ENCODE data around the gene SYS1.

The SYS1 gene

GRCh38 chr20:45343532-45344167 is 19.3 kb upstream of the SYS1 start:
- peak overlapping the region; percentile 63 for H3K4me3 ChIP-seq (ENCODE audit: low read length)
- TF ChIP-seq CTCF (IDR thresholded peaks at IDR 0.05; ENCODE audit: insufficient read depth, low read depth, low read length, missing control alignments): no peak
- no peak for DNase-seq (ENCODE audit: low read depth)

GRCh38 chr20:45344168-45344860 is 18.6 kb upstream of the SYS1 start:
- peak overlapping the region; percentile 63 for H3K4me3 ChIP-seq (ENCODE audit: low read length)
- TF ChIP-seq CTCF (IDR thresholded peaks at IDR 0.05; ENCODE audit: insufficient read depth, low read depth, low read length, missing control alignments): no peak
- peak; percentile 94 for DNase-seq (ENCODE audit: low read depth)

GRCh38 chr20:45345104-45345936 is 17.6 kb upstream of the SYS1 start:
- H3K4me3 ChIP-seq (ENCODE audit: low read length): peak overlapping the region; percentile 63
- no peak for TF ChIP-seq CTCF (IDR thresholded peaks at IDR 0.05; ENCODE audit: insufficient read depth, low read depth, low read length, missing control alignments)
- DNase-seq (ENCODE audit: low read depth): peak; percentile 81

GRCh38 chr20:45346291-45346718 is 16.7 kb upstream of the SYS1 start:
- no peak for TF ChIP-seq CTCF (IDR thresholded peaks at IDR 0.05; ENCODE audit: insufficient read depth, low read depth, low read length, missing control alignments)
- peak overlapping the region; percentile 63 for H3K4me3 ChIP-seq (ENCODE audit: low read length)
- no peak for DNase-seq (ENCODE audit: low read depth)

DNA sequence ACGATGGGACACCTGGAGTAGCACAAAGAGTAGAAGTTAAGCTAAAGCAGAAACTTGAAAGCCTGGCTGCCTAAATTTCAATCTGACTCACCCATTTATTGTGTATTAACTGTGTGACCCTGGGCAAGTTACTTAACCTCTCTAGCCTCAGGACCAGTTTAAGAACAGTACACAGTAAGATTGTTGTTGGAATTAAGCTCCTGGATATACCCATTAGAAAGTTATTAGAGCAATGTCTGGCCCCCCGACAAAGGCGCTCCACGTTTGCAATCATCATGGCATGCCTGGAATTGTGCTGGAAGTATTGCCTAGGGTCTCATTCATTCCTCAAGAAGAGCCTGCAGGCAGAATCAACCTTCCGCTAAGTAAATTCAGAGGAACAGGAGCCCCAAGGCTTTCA is 16.1 kb upstream of the SYS1 start:
- peak overlapping the region; percentile 63 for H3K4me3 ChIP-seq (ENCODE audit: low read length)
- no peak for DNase-seq (ENCODE audit: low read depth)
- no peak for TF ChIP-seq CTCF (IDR thresholded peaks at IDR 0.05; ENCODE audit: insufficient read depth, low read depth, low read length, missing control alignments)

DNA sequence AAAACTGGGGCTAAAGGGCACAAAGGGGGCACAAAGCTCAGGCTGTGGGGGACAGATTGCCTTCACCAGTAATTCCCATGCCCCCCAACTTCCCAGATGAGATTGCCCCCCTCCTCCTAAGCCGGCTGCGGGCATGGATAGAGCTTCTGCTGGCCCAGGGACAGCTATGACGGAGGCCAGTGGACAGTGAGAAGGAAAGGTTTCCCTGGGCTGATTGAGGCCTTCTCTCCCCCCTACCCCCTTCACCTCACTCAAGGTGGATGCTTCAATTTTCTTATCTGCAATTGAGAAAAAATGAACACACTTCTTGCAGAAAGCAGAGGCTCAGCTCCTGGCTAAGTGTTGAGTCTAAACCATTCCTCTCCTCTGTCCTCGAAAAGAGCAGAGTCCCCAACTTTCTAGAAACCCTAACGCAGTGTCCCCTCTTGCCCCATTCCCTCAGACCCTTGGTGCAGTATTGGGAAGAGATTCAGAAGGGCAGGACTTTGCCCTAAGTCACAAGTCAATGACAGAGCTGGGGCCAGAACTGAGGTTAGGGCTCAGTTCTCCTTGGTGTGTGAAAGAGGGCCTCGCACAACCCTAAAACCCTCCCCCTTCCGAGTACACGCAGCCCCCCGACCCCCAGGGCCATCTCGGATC is 15.5 kb upstream of the SYS1 start:
- no peak for DNase-seq (ENCODE audit: low read depth)
- no peak for TF ChIP-seq CTCF (IDR thresholded peaks at IDR 0.05; ENCODE audit: insufficient read depth, low read depth, low read length, missing control alignments)
- H3K4me3 ChIP-seq (ENCODE audit: low read length): peak overlapping the region; percentile 63

Data from epithelial cell of esophagus (primary cell).